ENCODE data around the gene LRPAP1.

DNA sequence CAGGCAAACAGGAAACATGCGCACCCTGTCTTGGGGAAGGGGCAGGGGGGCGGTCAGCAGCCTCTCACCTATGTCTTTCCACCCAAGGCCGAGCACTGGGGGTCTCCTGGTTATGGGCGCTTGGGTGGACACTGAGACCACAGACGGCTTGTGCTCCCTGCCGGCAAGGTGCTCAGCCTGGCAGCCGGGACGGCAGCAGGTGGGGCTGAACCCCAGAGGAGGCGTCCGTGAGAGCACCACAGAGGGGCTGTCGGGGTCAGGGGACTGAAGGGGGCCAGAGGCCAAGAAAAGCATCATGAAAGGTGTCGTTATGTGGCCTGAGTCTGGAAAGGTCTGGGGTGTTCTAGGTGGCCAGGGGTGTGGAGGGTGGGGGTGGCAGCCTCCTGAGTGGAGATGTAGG, 49.5 kb downstream of the LRPAP1 start:
- TF ChIP-seq, protein P1, sequence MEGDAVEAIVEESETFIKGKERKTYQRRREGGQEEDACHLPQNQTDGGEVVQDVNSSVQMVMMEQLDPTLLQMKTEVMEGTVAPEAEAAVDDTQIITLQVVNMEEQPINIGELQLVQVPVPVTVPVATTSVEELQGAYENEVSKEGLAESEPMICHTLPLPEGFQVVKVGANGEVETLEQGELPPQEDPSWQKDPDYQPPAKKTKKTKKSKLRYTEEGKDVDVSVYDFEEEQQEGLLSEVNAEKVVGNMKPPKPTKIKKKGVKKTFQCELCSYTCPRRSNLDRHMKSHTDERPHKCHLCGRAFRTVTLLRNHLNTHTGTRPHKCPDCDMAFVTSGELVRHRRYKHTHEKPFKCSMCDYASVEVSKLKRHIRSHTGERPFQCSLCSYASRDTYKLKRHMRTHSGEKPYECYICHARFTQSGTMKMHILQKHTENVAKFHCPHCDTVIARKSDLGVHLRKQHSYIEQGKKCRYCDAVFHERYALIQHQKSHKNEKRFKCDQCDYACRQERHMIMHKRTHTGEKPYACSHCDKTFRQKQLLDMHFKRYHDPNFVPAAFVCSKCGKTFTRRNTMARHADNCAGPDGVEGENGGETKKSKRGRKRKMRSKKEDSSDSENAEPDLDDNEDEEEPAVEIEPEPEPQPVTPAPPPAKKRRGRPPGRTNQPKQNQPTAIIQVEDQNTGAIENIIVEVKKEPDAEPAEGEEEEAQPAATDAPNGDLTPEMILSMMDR (IDR thresholded peaks at IDR 0.05), result no peak
- TF ChIP-seq POLR2A (IDR thresholded peaks at IDR 0.05), result no peak

Measured in stomach (tissue), 4 donors.